BLaER1 treated with 17β-estradiol and CSF1 and Interleukin-3, amounts not matched to agents 10 nM and 100 nM (cell line): ENCODE results near the gene MCCD1.

Source experiments
- H3K27ac ChIP-seq, 11 experiments: shearing (Covaris generic); formaldehyde crosslinking; 2 replicates each; pipeline ENCODE4 v1.8.1; 2022
- H3K27me3 ChIP-seq, 11 experiments: shearing (Covaris generic); formaldehyde crosslinking; 2 replicates each; pipeline ENCODE4 v1.8.1; 2022
- H3K36me3 ChIP-seq, 11 experiments: shearing (Covaris generic); formaldehyde crosslinking; 2 replicates each; pipeline ENCODE4 v1.8.1; 2022
- H3K4me1 ChIP-seq, 10 experiments: shearing (Covaris generic); formaldehyde crosslinking; 2 replicates each; pipeline ENCODE4 v1.8.1; 2022
- H3K4me2 ChIP-seq, 11 experiments: shearing (Covaris generic); formaldehyde crosslinking; 2 replicates each; pipeline ENCODE4 v1.8.1; 2022
- H3K4me3 ChIP-seq, 10 experiments: shearing (Covaris generic); formaldehyde crosslinking; 2 replicates each; pipeline ENCODE4 v1.8.1; 2022
- H3K9ac ChIP-seq, 11 experiments: shearing (Covaris generic); formaldehyde crosslinking; 2 replicates each; pipeline ENCODE4 v1.8.1; 2022
- H3K9me3 ChIP-seq, 11 experiments: shearing (Covaris generic); formaldehyde crosslinking; replicated peaks in 1 of 11; 2 replicates each; pipeline ENCODE4 v1.8.1; 2022
- H4K20me1 ChIP-seq, 11 experiments: shearing (Covaris generic); formaldehyde crosslinking; 2 replicates each; pipeline ENCODE4 v1.8.1; 2022
- Cebpa-rat ChIP-seq, 11 experiments: shearing (Covaris generic); IDR thresholded peaks; 2 replicates each; pipeline ENCODE4 v1.8.1; 2022

The MCCD1 gene

DNA sequence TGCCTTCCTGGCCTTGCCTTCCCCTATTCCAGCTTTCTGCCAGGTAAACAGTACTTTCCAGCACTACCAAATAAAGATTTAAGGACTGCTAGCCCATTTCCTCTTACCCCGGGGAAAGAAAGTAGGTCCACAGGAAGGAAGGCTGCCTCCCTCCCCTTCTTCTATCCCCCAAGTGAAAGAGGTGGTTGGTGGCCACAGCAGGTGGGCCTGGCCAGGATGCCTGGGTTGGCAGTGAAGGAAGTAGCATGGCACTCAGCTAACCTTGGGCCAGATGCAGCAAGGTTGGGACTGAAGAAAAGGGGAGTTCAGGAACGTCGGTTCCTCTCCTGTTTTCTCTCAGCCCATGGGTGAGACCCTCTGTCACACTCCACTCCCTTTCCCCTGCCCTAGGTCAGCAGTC is 27.5 kb downstream of the MCCD1 start:
- Histone ChIP-seq H3K4me1 (peaks cover 64 to 93% (median 89%) of the 10 kb centered on the region in 10 experiments), H3K9me3 (no peaks in the 10 kb centered on the region), H3K9ac (peak overlapping the region in 10 of 11 experiments; percentile 20 to 94 (median 46); a peak in 14 of 22 replicates), H4K20me1 (no peaks in the 10 kb centered on the region; a peak in 2 of 22 replicates), H3K36me3 (peaks cover 13 to 41% (median 23%) of the 10 kb centered on the region in 11 experiments; a peak in 17 of 22 replicates), H3K4me2 (peak overlapping the region; percentile 96 to 100 (median 100)), H3K27ac (peak overlapping the region in 10 of 11 experiments; percentile 25 to 100 (median 98); a peak in 19 of 22 replicates), H3K4me3 (peak overlapping the region in 3 of 10 experiments; percentile 0 to 19 (median 18); a peak in 3 of 20 replicates), H3K27me3 (no peaks in the 10 kb centered on the region)
- no peak for TF ChIP-seq Cebpa-rat (IDR thresholded peaks at IDR 0.05)

GRCh38 chr6:31557443-31558317 is 28.9 kb downstream of the MCCD1 start:
- Histone ChIP-seq H3K4me2 (peak overlapping the region; percentile 96 to 100 (median 100)), H3K27me3 (no peaks in the 10 kb centered on the region), H4K20me1 (no peaks in the 10 kb centered on the region; a peak in 2 of 22 replicates), H3K4me3 (peak overlapping the region; percentile 30 to 69 (median 58)), H3K9ac (peak overlapping the region; percentile 65 to 96 (median 92)), H3K36me3 (peaks cover 13 to 35% (median 21%) of the 10 kb centered on the region in 11 experiments; a peak in 17 of 22 replicates), H3K27ac (peak overlapping the region; percentile 82 to 100 (median 99)), H3K9me3 (no peaks in the 10 kb centered on the region), H3K4me1 (peaks cover 78 to 99% (median 94%) of the 10 kb centered on the region in 10 experiments)
- TF ChIP-seq Cebpa-rat (IDR thresholded peaks at IDR 0.05), result no peak

DNA sequence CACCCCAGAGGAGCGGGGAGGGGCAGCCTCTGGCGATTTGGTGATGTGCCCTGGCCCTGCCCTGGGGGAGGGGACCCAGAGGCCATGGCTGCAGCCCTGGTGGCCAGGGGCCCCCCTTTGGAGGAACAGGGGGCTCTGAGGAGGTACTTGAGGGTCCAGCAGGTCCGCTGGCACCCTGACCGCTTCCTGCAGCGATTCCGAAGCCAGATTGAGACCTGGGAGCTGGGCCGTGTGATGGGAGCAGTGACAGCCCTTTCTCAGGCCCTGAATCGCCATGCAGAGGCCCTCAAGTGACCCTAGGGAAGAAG is 29.5 kb downstream of the MCCD1 start:
- no peaks in the 10 kb centered on the region; a peak in 2 of 22 replicates for H4K20me1 ChIP-seq

GRCh38 chr6:31558631-31559500 is 30.1 kb downstream of the MCCD1 start:
- Histone ChIP-seq H3K9ac (peak overlapping the region; percentile 73 to 96 (median 92)), H3K27ac (peak overlapping the region; percentile 82 to 100 (median 99)), H3K27me3 (no peaks in the 10 kb centered on the region), H3K9me3 (no peaks in the 10 kb centered on the region), H3K4me3 (peak overlapping the region; percentile 30 to 69 (median 58)), H3K4me2 (peak overlapping the region; percentile 96 to 100 (median 100)), H3K36me3 (peaks cover 3 to 24% (median 10%) of the 10 kb centered on the region in 11 experiments; a peak in 15 of 22 replicates), H3K4me1 (peaks cover 90 to 100% (median 96%) of the 10 kb centered on the region in 10 experiments), H4K20me1 (no peaks in the 10 kb centered on the region; a peak in 2 of 22 replicates)
- peak; percentile 64 to 95 (median 91); a peak in 20 of 22 replicates for TF ChIP-seq Cebpa-rat (IDR thresholded peaks at IDR 0.05)

More for the DNA sequence above, 29.5 kb downstream of the MCCD1 start:
- no peaks in the 10 kb centered on the region for H3K27me3 ChIP-seq
- peak overlapping the region; percentile 30 to 69 (median 58) for H3K4me3 ChIP-seq
- peak overlapping the region; percentile 96 to 100 (median 100) for H3K4me2 ChIP-seq
- peak overlapping the region; percentile 65 to 96 (median 92) for H3K9ac ChIP-seq
- H3K27ac ChIP-seq, result peak overlapping the region; percentile 82 to 100 (median 99)
- peaks cover 9 to 30% (median 16%) of the 10 kb centered on the region in 11 experiments; a peak in 17 of 22 replicates for H3K36me3 ChIP-seq
- TF ChIP-seq Cebpa-rat (IDR thresholded peaks at IDR 0.05), result no peak
- no peaks in the 10 kb centered on the region for H3K9me3 ChIP-seq
- peaks cover 84 to 100% (median 96%) of the 10 kb centered on the region in 10 experiments for H3K4me1 ChIP-seq

- Histone ChIP-seq H3K4me3 (peak overlapping the region; percentile 30 to 69 (median 57); a peak in 19 of 20 replicates), H3K4me2 (peak overlapping the region; percentile 96 to 100 (median 100)), H3K9ac (peak overlapping the region; percentile 73 to 96 (median 92)), H3K27me3 (no peaks in the 10 kb centered on the region), H3K36me3 (peaks cover 0 to 19% (median 6%) of the 10 kb centered on the region in 11 experiments; a peak in 11 of 22 replicates), H3K27ac (peak overlapping the region; percentile 82 to 100 (median 99)), H4K20me1 (no peaks in the 10 kb centered on the region; a peak in 2 of 22 replicates), H3K9me3 (no peaks in the 10 kb centered on the region), H3K4me1 (peaks cover 96 to 100% (median 97%) of the 10 kb centered on the region in 10 experiments)
- no peak for TF ChIP-seq Cebpa-rat (IDR thresholded peaks at IDR 0.05)
Measured at GRCh38 chr6:31559606-31559957, 30.8 kb downstream of the MCCD1 start.

- Histone ChIP-seq H3K27ac (peak overlapping the region; percentile 82 to 100 (median 99)), H3K27me3 (no peaks in the 10 kb centered on the region), H3K4me3 (peak overlapping the region; percentile 30 to 69 (median 57); a peak in 18 of 20 replicates), H3K36me3 (peaks cover 0 to 13% (median 5%) of the 10 kb centered on the region in 11 experiments; a peak in 7 of 22 replicates), H3K9ac (peak overlapping the region; percentile 73 to 96 (median 92)), H4K20me1 (no peaks in the 10 kb centered on the region; a peak in 2 of 22 replicates), H3K4me2 (peak overlapping the region; percentile 96 to 100 (median 100)), H3K9me3 (no peaks in the 10 kb centered on the region), H3K4me1 (peaks cover 97 to 100% (median 97%) of the 10 kb centered on the region in 10 experiments)
- peak in 7 of 11 experiments; percentile 21 to 89 (median 58); a peak in 7 of 22 replicates for TF ChIP-seq Cebpa-rat (IDR thresholded peaks at IDR 0.05)
Measured at GRCh38 chr6:31559958-31560696, 31.4 kb downstream of the MCCD1 start.

DNA sequence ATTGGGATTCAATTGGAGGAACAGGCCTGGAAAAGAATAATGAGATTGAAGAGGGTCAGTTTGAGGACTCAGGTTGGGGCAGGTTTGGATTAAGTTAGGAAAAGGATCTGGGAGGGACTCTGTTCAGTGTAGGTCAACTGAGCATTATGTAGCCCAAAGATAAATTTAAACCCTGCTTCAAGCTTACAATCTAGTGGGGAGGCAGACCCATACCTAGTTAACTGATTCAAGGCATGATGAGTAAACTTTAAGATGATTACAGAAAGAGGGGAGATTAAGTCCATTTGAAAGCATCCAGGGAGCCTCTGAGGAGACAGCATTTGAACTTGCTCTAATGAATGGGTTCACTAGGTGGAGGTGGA is 31.9 kb downstream of the MCCD1 start:
- peak overlapping the region; percentile 82 to 100 (median 99); a peak in 21 of 22 replicates for H3K27ac ChIP-seq
- no peak for TF ChIP-seq Cebpa-rat (IDR thresholded peaks at IDR 0.05)
- H3K4me3 ChIP-seq, result peak overlapping the region; percentile 3 to 69 (median 57); a peak in 18 of 20 replicates
- H3K9me3 ChIP-seq, result no peaks in the 10 kb centered on the region
- peaks cover 95 to 100% (median 97%) of the 10 kb centered on the region in 10 experiments for H3K4me1 ChIP-seq
- no peaks in the 10 kb centered on the region; a peak in 2 of 22 replicates for H4K20me1 ChIP-seq
- peaks cover 0 to 12% (median 5%) of the 10 kb centered on the region in 11 experiments; a peak in 7 of 22 replicates for H3K36me3 ChIP-seq
- H3K9ac ChIP-seq, result peak overlapping the region; percentile 73 to 96 (median 92); a peak in 21 of 22 replicates
- H3K27me3 ChIP-seq, result no peaks in the 10 kb centered on the region
- peak overlapping the region; percentile 96 to 100 (median 100) for H3K4me2 ChIP-seq
